ENCODE data around the gene TSHZ2.

The TSHZ2 gene

DNA sequence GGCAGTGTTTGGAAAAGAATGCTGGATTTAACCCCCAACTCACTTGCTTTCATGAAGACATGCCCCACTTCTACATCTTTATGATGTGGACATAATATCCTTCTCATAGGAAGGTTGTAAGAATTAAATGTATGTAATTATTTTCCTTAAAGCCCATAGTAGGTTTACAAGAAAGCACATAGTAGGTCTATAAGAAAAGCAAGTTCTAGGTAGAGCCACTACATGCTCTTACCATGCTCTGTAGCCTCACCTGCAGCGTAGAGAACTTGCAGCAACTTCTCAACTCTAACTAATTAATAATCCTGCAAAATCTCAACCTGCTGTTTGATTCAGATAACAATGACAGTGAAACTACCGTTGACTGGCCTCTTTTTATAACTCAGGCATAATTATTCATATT is 288.4 kb downstream of the TSHZ2 start:
- DNase-seq, result no peak

DNA sequence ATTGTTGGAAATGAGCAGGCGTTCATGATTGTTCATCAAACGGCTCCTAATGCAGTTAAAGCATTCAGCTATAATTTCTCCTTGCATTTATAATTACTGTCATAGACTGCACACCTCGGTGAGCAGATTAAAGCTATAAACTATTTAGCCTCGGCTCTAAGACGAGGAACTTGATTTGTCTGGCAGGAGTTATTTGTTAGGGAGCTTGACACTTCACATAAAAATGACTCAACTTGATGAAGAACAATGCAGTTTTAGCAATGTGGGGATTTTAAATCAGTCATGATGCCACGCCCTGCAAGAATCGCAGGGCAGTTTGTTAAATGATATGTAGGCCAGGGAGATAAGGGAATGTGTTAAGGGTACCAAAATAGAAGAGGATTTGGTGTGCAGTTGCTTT is 290.2 kb downstream of the TSHZ2 start:
- DNase-seq, result no peak

- no peak for DNase-seq
These were observed 291.6 kb downstream of the TSHZ2 start for GRCh38 chr20:53263554-53264438.

- no peak for DNase-seq
These were observed 292.4 kb downstream of the TSHZ2 start for GRCh38 chr20:53264604-53265003.

DNA sequence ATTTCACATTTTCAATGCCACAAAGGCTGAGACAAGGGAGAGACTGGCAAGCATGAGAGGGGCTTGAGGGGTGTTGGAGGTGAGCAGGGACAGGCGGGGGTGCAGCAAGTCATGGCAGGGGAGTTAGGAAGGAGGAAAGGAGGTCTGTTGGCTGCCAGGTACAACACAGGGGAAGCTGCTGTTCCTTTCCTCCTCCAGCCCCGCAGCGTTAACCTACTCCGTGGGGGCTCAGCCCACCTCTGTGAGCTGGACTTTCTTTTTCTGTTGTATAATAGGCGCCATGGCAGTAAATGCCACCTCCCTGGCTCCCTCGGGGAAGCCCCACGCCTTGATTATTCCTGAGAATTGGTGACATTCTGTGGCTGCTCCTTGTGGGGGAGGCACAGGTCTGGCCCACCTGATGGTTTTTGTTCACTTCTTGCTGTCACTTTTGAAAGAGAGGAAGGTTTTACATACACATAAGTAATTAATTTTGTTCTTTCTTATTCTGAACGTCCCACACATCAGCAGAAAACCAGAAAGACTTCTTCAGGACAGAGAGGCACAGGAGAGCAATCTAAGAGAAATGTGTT is 293.2 kb downstream of the TSHZ2 start:
- DNase-seq, result no peak

DNA sequence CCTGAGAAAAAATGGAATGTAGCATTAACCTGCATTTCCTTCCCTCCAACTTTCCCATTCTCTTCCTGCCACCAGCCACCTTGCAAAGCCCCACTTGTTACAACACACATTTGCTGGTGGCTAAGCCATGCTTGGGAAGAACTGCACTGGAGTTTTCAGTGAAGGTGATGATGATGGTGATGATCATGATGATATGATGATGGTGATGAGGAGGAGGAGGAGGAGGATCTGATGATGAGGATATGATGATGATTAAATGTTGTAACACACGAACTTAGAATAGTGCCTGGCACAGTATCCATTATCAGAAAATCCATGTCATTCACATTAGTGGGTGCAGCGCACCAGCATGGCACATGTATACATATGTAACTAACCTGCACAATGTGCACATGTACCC is 297.2 kb downstream of the TSHZ2 start:
- no peak for DNase-seq

- DNase-seq, result no peak
These were observed 298.7 kb downstream of the TSHZ2 start for GRCh38 chr20:53270792-53271375.

DNA sequence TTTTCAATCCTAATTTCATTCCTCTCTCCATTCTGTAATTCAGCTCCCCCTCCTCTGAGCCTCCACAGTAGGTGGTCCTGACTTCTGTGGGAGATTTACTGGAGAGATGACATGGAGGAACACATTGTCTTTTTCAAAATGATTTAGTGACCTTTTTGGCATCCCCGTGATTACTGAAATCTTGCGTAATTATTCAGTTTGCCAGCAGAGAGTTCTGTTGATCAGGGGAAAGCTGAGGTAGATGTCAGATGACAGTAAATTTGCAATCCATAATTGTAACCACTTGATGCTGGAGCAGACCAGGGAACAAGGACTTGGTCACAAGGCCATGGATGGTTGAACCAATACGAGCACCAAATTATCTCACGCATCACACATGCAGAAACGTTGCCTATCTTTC is 302.2 kb downstream of the TSHZ2 start:
- DNase-seq, result no peak

DNA sequence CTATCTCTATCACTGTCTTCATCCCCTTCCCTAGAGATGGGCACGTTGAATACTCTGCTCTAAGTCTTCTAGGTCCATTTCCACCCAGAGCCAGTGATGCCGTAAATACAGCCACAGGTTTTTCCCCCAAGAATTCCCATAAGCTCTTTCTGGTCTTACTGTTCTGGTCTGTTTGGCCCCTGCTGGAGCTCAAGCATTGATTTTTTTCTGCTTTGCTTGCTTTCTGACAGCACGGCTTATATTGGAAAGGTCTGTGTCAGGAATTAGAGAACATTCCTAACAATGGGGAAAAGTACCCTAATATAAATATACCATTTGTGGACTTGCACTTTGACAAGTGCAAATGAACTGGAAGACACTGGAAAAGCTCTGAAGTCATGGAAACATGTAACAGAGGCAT is 302.6 kb downstream of the TSHZ2 start:
- no peak for DNase-seq

DNA sequence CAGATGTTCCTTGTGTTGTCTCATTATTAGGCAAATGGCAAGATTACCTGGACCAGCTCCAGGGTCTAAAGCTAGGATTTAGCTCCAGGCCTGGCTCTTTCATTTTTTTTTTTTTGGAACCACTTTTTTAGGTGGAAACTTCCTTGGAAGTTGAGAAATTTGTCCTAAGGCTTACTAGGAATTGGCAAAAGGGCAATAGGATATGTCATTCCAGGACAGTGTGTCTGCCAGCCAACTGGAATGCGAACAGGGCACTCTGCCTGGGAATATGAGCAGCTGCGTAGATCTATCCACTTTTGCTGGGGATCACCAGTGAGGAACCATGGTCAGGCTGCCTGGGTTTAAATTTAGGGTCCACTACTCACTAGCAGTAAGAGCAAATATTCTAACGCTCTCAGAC is 304.0 kb downstream of the TSHZ2 start:
- no peak for DNase-seq

GRCh38 chr20:53278555-53278954 is 306.4 kb downstream of the TSHZ2 start:
- no peak for DNase-seq

- DNase-seq, result no peak
These were observed 307.6 kb downstream of the TSHZ2 start for GRCh38 chr20:53279735-53280134.

DNA sequence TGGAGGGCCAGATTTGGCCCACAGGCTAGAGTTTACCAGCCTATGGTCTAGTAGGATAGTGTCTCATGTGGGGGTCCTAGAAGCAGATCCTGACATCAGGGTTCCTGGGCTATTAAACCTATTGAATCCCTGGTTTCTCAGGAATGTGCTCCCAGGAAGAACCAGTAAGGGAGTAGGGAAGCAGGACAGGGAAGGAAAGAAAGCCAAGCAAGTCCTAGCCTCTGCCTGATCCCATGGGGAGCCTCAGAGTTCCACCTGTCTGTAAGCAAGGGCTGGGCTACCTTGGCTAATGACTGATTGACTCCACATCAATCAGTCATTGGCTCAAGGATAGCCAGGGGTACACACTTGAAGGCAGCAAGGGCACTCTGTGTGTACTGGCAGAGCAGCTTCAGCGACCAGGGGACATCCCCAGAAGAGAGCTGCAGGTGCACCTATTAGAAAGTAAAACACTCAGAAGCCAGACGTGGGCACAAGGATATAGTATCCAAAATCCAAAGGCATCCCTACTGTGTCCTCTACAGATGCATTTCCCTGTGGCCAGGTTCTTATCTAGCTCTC is 309.5 kb downstream of the TSHZ2 start:
- DNase-seq, result no peak

DNA sequence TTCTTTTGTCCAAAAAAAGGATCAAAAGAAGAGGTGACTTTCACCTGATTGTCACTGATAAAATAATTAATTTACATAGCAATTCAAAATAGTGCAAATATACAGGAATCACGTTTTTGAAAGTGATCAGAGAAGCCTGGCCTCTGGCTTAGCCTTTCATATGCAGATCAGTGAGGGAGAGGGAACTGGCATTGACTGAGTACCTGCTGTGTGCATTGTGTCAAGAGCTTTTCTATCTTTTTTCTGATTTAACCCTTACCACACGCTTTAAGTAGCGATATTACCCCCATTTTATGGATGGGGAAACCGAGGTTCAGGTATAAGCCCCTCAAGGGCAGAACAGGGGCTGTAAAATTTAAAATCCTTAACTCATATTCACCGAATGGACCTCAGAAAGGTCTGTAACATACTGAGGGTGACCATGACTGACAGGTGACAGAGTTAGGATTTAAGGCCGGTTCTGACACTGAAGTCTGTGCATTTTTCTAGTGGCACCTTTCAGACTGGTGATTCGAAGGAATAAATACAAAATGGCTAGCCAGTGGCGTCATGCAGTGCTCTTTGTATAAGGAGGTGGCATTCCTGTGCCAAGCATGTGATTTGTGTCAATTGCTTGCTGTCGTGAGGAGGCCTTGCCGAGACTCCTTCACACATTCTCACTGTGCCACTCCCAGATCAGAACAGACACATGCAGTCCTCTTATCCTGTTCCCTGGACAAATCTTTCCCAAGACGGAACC is 310.2 kb downstream of the TSHZ2 start:
- no peak for DNase-seq

DNA sequence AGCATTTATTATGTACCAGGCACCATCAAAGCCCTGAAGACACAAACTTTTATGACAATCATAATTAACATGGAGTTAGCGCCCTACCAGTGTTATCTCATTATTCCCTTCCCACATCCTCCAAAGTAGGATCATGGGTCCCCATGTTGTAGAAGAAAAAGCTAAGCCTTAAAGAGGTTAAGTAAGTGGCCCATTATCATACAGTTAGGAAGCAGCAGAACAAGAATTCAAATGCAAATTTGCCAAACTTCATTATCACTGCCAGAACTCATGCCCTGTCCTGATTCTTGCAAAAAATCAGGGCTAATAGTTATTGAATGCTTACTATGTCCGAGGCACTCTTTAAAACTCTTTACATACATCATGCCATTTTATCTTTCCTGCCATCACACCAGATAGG is 310.9 kb downstream of the TSHZ2 start:
- DNase-seq, result no peak

GRCh38 chr20:53283597-53283996 is 311.4 kb downstream of the TSHZ2 start:
- no peak for DNase-seq

DNA sequence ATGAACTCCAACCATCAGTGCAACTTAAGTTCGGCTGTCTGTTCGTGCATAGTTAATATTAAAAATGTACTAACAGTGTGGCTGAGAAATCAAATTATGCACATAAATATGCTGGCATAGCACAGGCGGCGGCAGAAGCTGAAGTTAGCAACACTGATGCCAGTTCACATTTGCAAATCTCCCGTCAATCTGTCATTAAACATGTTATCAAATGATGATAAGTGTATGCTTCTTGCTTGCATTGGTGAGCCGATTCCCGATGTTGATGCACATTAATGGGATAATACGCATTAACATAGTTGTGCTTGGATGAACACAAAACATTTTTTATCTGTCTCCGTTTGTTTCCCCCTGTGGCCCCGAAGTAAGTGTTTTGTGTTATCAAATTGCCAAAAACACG is 312.1 kb downstream of the TSHZ2 start:
- DNase-seq, result no peak

GRCh38 chr20:53284696-53285095 is 312.5 kb downstream of the TSHZ2 start:
- DNase-seq, result no peak

DNA sequence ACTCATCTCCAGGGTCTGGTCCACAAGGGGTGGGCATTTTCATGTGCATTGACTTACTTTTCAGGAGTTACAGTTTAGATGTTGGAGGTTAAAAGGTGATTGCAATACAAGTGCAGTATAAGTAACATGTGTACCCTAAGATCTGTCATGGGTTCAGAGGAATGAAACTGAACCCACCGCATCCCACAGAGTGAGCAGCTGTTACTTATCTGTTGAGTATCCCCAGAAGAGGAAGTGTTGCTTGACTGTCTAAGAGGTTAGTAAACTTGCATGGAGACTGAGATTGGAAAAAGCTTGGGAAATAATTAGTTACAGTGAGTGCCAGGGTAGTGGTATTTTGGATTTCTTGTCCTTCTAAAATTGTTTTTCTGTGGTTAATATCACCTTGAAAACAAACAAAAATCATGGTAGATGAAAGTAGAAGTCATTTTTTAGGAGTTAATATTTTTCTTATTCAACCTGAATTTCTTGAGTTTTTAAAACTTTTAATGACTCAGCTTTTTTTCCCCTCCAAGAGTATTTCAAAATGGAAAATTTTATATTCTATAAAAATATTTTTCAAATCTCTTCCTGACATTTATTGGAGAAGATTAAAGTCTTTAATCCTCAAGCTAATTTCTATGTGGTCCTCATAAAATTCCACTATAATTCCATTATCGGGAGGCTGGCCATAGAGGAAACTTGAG is 315.3 kb downstream of the TSHZ2 start:
- no peak for DNase-seq

DNA sequence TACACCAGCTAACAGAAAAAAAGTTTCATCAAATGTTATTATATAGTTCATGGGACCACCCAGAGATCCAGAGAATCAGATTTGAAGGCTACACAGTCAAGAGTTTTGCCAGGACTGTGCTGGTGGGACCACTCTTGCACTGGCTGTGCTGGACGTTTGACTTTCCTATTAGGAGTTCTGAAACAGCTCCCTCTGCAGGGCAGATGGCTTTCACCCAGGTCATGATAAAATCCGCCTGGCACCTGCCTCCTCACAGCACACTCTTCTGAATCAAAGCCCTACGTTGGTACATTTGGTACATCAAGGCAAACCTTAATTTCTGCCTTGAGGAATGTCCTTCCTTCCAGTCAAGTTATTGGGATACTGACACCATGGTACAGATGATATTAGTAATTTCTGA is 319.4 kb downstream of the TSHZ2 start:
- no peak for DNase-seq

DNA sequence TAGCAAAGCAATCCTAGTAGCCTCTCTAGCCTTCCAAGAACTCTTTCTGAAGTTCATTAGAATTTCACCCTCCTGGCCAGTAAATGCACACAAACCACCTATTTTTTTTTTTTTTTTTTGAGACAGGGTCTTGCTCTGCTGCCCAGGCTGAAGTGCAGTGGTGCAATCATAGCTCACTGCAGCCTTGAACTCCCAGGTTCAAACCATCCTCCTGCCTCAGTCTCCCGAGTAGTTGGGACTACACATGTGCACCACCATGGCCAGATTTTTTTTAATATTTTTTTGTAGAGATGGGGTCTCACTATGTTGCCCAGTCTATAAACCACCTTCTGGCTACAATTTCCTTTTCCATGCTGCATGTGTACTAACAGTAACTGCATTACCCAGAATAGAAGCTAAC is 320.2 kb downstream of the TSHZ2 start:
- DNase-seq, result no peak

DNA sequence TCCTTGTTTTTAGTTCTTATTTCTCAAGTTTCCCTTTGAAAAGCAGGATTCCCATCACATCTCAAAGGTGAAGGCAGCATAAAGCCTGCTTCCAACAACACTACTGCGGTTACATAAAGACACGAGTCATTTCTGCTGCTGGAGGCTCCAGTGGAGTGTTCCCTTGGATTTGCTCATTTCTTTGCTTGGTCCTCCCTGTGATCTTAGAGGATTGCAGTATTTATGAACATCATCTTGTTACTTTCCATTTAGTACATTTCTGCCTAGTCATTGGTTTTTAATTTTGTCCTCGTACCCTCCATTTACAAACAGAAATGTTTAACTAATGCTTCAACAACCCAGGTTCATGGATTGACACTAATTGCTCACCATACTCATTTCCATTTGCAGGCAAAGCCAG is 322.6 kb downstream of the TSHZ2 start:
- DNase-seq, result no peak

DNA sequence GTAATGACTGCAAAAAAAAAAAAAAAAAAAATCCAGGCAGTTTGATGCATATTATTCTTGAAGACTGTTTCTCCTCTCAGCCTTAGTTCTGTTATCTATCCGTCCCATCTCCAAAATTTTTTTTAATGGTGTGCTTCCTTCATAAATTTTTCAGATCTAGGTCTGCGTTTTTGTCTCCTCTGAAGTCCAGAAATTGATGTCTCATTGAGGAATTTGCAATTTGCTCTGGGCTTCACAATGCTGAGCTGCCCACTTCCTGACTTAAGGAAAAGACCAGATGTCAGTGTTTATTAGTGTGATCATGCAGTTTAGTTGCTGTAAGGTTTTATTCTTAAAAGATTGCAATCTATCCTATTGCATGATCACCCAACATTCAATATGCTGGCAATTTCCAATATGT is 323.9 kb downstream of the TSHZ2 start:
- no peak for DNase-seq

Measured in NCI-H2081 treated with DMSO at 0.1 percent for 48 hours (cell line).